ENCODE data around the gene KIF16B.

GRCh38 chr20:16485401-16485800, 87.8 kb downstream of the KIF16B start:
- no peak for TF ChIP-seq EZH2 (IDR thresholded peaks at IDR 0.05; ENCODE audit: borderline replicate concordance, low read length)
- TF ChIP-seq CTCF (conservative IDR thresholded peaks at IDR 0.05 in 1 of 2, IDR thresholded peaks at IDR 0.05 in 1 of 2; ENCODE audit: extremely low read depth in 1 of 2, insufficient read depth in 1 of 2, low read depth in 1 of 2, low read length in 2 of 2) = no peak

All from mammary epithelial cell (primary cell).